Measurements from ENCODE around the gene SPRED1.

DNA sequence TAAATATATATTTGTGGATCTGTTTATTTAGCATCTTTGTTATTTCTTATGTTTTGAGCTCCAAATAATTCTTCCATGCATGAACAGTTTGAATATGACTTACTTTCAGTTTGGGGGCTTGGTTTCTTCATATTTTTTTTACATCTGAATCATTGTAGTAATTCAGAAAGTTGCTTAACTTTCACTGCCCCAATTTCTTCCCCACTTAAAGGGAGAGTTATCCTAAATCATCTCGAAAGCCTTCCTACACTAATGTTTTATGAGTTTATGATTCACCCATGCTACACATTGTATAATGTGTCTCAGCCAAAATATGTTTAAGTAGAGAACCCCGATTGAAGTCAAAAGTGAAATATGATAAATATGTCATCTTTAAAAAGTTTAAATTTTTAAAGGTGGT, 47.8 kb downstream of the SPRED1 start:
- TF ChIP-seq, protein P1, sequence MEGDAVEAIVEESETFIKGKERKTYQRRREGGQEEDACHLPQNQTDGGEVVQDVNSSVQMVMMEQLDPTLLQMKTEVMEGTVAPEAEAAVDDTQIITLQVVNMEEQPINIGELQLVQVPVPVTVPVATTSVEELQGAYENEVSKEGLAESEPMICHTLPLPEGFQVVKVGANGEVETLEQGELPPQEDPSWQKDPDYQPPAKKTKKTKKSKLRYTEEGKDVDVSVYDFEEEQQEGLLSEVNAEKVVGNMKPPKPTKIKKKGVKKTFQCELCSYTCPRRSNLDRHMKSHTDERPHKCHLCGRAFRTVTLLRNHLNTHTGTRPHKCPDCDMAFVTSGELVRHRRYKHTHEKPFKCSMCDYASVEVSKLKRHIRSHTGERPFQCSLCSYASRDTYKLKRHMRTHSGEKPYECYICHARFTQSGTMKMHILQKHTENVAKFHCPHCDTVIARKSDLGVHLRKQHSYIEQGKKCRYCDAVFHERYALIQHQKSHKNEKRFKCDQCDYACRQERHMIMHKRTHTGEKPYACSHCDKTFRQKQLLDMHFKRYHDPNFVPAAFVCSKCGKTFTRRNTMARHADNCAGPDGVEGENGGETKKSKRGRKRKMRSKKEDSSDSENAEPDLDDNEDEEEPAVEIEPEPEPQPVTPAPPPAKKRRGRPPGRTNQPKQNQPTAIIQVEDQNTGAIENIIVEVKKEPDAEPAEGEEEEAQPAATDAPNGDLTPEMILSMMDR (tag by site-specific recombination; IDR thresholded peaks at IDR 0.05), result no peak
- TF ChIP-seq ZNF280D (tag by site-specific recombination; IDR thresholded peaks at IDR 0.05) (no peak), ZBTB10 (tag by site-specific recombination; IDR thresholded peaks at IDR 0.05) (no peak), ZNF16 (tag by site-specific recombination; IDR thresholded peaks at IDR 0.05; ENCODE audit: low read depth) (no peak), ZEB2 (tag by site-specific recombination; IDR thresholded peaks at IDR 0.05) (no peak), ZNF580 (tag by site-specific recombination; IDR thresholded peaks at IDR 0.05) (no peak), ZNF23 (tag by site-specific recombination; IDR thresholded peaks at IDR 0.05; ENCODE audit: borderline replicate concordance) (no peak), ZNF2 (tag by site-specific recombination; IDR thresholded peaks at IDR 0.05) (no peak)
- TF ChIP-seq, protein P2, sequence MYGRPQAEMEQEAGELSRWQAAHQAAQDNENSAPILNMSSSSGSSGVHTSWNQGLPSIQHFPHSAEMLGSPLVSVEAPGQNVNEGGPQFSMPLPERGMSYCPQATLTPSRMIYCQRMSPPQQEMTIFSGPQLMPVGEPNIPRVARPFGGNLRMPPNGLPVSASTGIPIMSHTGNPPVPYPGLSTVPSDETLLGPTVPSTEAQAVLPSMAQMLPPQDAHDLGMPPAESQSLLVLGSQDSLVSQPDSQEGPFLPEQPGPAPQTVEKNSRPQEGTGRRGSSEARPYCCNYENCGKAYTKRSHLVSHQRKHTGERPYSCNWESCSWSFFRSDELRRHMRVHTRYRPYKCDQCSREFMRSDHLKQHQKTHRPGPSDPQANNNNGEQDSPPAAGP (tag by site-specific recombination; IDR thresholded peaks at IDR 0.05), result no peak
- TF ChIP-seq, protein P3, sequence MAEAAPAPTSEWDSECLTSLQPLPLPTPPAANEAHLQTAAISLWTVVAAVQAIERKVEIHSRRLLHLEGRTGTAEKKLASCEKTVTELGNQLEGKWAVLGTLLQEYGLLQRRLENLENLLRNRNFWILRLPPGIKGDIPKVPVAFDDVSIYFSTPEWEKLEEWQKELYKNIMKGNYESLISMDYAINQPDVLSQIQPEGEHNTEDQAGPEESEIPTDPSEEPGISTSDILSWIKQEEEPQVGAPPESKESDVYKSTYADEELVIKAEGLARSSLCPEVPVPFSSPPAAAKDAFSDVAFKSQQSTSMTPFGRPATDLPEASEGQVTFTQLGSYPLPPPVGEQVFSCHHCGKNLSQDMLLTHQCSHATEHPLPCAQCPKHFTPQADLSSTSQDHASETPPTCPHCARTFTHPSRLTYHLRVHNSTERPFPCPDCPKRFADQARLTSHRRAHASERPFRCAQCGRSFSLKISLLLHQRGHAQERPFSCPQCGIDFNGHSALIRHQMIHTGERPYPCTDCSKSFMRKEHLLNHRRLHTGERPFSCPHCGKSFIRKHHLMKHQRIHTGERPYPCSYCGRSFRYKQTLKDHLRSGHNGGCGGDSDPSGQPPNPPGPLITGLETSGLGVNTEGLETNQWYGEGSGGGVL (tag by site-specific recombination; IDR thresholded peaks at IDR 0.05), result no peak
- TF ChIP-seq, protein P4, sequence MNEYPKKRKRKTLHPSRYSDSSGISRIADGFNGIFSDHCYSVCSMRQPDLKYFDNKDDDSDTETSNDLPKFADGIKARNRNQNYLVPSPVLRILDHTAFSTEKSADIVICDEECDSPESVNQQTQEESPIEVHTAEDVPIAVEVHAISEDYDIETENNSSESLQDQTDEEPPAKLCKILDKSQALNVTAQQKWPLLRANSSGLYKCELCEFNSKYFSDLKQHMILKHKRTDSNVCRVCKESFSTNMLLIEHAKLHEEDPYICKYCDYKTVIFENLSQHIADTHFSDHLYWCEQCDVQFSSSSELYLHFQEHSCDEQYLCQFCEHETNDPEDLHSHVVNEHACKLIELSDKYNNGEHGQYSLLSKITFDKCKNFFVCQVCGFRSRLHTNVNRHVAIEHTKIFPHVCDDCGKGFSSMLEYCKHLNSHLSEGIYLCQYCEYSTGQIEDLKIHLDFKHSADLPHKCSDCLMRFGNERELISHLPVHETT (tag by site-specific recombination; IDR thresholded peaks at IDR 0.05), result no peak
